A673 (cell line): Measurements from ENCODE around the gene OR6P1.

Source experiments
- EZH2 ChIP-seq: fragments of 200-600 bp; sonication (generic); IDR thresholded peaks from 2 replicates; pipeline ENCODE4 v1.6.1; 2017; ENCODE audit warnings: borderline replicate concordance, low read depth, mild to moderate bottlenecking, mixed read lengths, antibody characterized with exemption, low read length; ENCODE audit not compliant: poor library complexity, severe bottlenecking
- TF ChIP-seq, protein P1 (sequence below): fragments of 300-800, 200-600 bp; sonication (generic); conservative IDR thresholded peaks from 2 replicates; pipeline ENCODE4 v1.5.1; 2017; ENCODE audit warnings: low read depth, mild to moderate bottlenecking, antibody characterized with exemption, low read length, moderate library complexity, mixed read lengths

DNA sequence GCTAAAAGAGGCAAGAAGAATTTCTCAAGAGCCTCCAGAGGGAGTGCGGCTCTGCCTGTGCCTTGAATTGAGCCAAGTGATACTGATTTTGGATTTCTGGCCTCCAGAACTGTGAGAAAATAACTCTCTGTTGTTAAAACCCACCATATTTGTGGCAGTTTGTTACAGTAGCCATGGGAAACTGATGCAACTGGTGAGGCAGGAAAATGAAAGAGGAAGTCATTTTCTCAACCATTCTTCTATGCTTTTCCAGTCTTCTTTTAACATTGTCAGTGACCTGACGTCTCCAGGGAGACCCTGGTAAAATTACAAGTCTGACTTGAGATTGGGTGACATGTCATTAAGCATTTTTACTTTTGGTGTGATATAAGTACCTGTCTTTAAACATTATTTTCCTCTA lies 5.8 kb downstream of the OR6P1 start:
- TF ChIP-seq EZH2 = no peak
- TF ChIP-seq, protein P1, sequence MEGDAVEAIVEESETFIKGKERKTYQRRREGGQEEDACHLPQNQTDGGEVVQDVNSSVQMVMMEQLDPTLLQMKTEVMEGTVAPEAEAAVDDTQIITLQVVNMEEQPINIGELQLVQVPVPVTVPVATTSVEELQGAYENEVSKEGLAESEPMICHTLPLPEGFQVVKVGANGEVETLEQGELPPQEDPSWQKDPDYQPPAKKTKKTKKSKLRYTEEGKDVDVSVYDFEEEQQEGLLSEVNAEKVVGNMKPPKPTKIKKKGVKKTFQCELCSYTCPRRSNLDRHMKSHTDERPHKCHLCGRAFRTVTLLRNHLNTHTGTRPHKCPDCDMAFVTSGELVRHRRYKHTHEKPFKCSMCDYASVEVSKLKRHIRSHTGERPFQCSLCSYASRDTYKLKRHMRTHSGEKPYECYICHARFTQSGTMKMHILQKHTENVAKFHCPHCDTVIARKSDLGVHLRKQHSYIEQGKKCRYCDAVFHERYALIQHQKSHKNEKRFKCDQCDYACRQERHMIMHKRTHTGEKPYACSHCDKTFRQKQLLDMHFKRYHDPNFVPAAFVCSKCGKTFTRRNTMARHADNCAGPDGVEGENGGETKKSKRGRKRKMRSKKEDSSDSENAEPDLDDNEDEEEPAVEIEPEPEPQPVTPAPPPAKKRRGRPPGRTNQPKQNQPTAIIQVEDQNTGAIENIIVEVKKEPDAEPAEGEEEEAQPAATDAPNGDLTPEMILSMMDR = no peak
